DOHH2 (cell line): Measurements from ENCODE around the gene GPD1.
A peak's percentile ranks its signal among the peaks of the same experiment; 100 is the strongest.

Experiments used
- H3F3A ChIP-seq: fragments of 200-600 bp; sonication (generic), shearing (Covaris generic); 2 replicates; pipeline ENCODE4 v1.6.0; 2016; ENCODE audit warnings: antibody characterized with exemption, mild to moderate bottlenecking; ENCODE audit not compliant: control insufficient read depth, insufficient read depth
- H3K27ac ChIP-seq: fragments of 200-600 bp; sonication (generic); 2 replicates; pipeline ENCODE4 v1.5.1; 2014; ENCODE audit warnings: low read depth, mild to moderate bottlenecking, low read length, moderate library complexity
- H3K27me3 ChIP-seq: fragments of 200-600 bp; sonication (generic); 2 replicates; pipeline ENCODE4 v1.6.1; 2014; ENCODE audit warnings: mild to moderate bottlenecking, low read length, mixed read lengths; ENCODE audit not compliant: control insufficient read depth
- H3K36me3 ChIP-seq: fragments of 200-600 bp; sonication (generic); 2 replicates; pipeline ENCODE4 v1.6.1; 2014; ENCODE audit warnings: mild to moderate bottlenecking, low read length, moderate library complexity, mixed read lengths; ENCODE audit not compliant: control insufficient read depth
- H3K4me1 ChIP-seq: fragments of 200-600 bp; sonication (generic); 2 replicates; pipeline ENCODE4 v1.6.1; 2014; ENCODE audit warnings: mild to moderate bottlenecking, low read length, mixed read lengths; ENCODE audit not compliant: control insufficient read depth
- H3K4me2 ChIP-seq: fragments of 200-600 bp; sonication (generic); 2 replicates; pipeline ENCODE4 v1.6.0; 2014; ENCODE audit warnings: mild to moderate bottlenecking, low read length, moderate library complexity
- H3K4me3 ChIP-seq: fragments of 200-600 bp; sonication (generic); 2 replicates; pipeline ENCODE4 v1.5.1; 2014; ENCODE audit warnings: mild to moderate bottlenecking, low read length, mixed read lengths
- H3K79me2 ChIP-seq: fragments of 200-600 bp; sonication (generic); 2 replicates; pipeline ENCODE4 v1.6.1; 2014; ENCODE audit warnings: mild to moderate bottlenecking, low read length, mixed read lengths; ENCODE audit not compliant: control insufficient read depth
- H3K9me2 ChIP-seq: fragments of 200-600 bp; sonication (generic); replicated peaks from 2 replicates; pipeline ENCODE4 v1.6.1; 2014; ENCODE audit warnings: mild to moderate bottlenecking, low read length, mixed read lengths; ENCODE audit not compliant: control insufficient read depth
- H3K9me3 ChIP-seq: fragments of 200-600 bp; sonication (generic); 2 replicates; pipeline ENCODE4 v1.6.1; 2014; ENCODE audit warnings: antibody characterized with exemption, low read length, mixed read lengths; ENCODE audit not compliant: control insufficient read depth, insufficient read depth
- H4K20me1 ChIP-seq: fragments of 200-600 bp; sonication (generic); 2 replicates; pipeline ENCODE4 v1.6.0; 2014; ENCODE audit warnings: low read depth, mild to moderate bottlenecking, antibody characterized with exemption, low read length, moderate library complexity; ENCODE audit not compliant: control insufficient read depth, insufficient read depth
- CTCF ChIP-seq: fragments of 200-600 bp; sonication (generic); IDR thresholded peaks from one replicate; pipeline ENCODE4 v1.5.1; 2014; ENCODE audit warnings: antibody characterized with exemption, mild to moderate bottlenecking, low read depth, low read length; ENCODE audit not compliant: poor library complexity, severe bottlenecking
- EZH2phosphoT487 ChIP-seq: fragments of 200-600 bp; sonication (generic); IDR thresholded peaks from 2 replicates; pipeline ENCODE4 v1.6.1; 2017; ENCODE audit warnings: borderline replicate concordance, mild to moderate bottlenecking, antibody characterized with exemption, low read length, moderate library complexity, mixed read lengths

The GPD1 gene

GRCh38 chr12:50085615-50086072, 18.2 kb upstream of the GPD1 start:
- peaks cover 16% of the 10 kb centered on the region for H3F3A ChIP-seq
- H3K27me3 ChIP-seq, result no peaks in the 10 kb centered on the region
- peak overlapping the region; percentile 88 for H3K4me3 ChIP-seq
- H3K79me2 ChIP-seq, result peaks cover 24% of the 10 kb centered on the region
- peak overlapping the region; percentile 97 for H3K4me2 ChIP-seq
- H3K27ac ChIP-seq, result peak overlapping the region; percentile 72
- no peaks in the 10 kb centered on the region for H3K9me2 ChIP-seq
- H4K20me1 ChIP-seq, result no peaks in the 10 kb centered on the region
- H3K36me3 ChIP-seq, result peaks cover 49% of the 10 kb centered on the region
- no peaks in the 10 kb centered on the region for H3K9me3 ChIP-seq
- TF ChIP-seq EZH2phosphoT487 (no peak), CTCF (no peak)
- H3K4me1 ChIP-seq, result peaks cover 23% of the 10 kb centered on the region

GRCh38 chr12:50086148-50086547, 17.7 kb upstream of the GPD1 start:
- Histone ChIP-seq H3K9me2 (no peaks in the 10 kb centered on the region), H3F3A (peaks cover 16% of the 10 kb centered on the region), H3K27ac (peak overlapping the region; percentile 72), H3K4me3 (peak overlapping the region; percentile 88), H3K79me2 (peaks cover 24% of the 10 kb centered on the region), H4K20me1 (no peaks in the 10 kb centered on the region), H3K27me3 (no peaks in the 10 kb centered on the region), H3K9me3 (no peaks in the 10 kb centered on the region), H3K4me2 (peak overlapping the region; percentile 97), H3K4me1 (peaks cover 20% of the 10 kb centered on the region), H3K36me3 (peaks cover 52% of the 10 kb centered on the region)
- TF ChIP-seq CTCF, result no peak
- TF ChIP-seq EZH2phosphoT487, result no peak

GRCh38 chr12:50087151-50087550, 16.7 kb upstream of the GPD1 start:
- H3K4me3 ChIP-seq, result no peak overlapping the region

More at GRCh38 chr12:50087151-50087550, 16.7 kb upstream of the GPD1 start:
- Histone ChIP-seq H4K20me1 (no peaks in the 10 kb centered on the region), H3K4me1 (peaks cover 20% of the 10 kb centered on the region), H3K27me3 (no peaks in the 10 kb centered on the region), H3K4me2 (no peak overlapping the region), H3K9me2 (no peaks in the 10 kb centered on the region), H3K27ac (no peak overlapping the region), H3K36me3 (peaks cover 62% of the 10 kb centered on the region), H3K79me2 (peaks cover 24% of the 10 kb centered on the region), H3K9me3 (no peaks in the 10 kb centered on the region), H3F3A (peaks cover 16% of the 10 kb centered on the region)
- TF ChIP-seq CTCF, result no peak
- no peak for TF ChIP-seq EZH2phosphoT487
